Fibroblast of skin of abdomen (primary cell): ENCODE data around the gene MKRN3.
"Not testable (repeated sequence)": the region's sequence is repeated elsewhere in the genome, so short reads cannot be mapped to it uniquely, and the experiment has no call there.

Experiments used
- DNase-seq: peaks from one replicate; pipeline ENCODE4 v3.0.0-alpha.2; 2013

Gene MKRN3

DNA sequence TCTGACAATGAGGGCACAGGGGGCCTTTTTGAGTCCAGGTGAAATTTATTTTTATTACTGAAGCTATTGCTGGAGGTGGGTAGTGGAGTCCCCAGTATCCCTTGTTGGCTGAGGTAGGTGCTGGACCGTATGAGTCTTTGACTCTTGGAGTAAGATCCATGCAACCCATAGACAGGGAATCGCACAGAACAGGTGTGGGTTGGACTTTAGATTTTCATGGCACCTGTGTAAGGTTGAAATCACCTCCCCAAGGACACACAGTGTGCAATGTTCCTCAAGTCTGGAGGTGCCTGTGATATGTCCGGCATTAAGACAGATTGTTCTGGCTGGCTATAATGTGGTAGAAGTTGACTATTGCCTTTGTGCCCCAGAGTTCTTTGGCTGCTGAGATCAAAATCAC, 23.5 kb downstream of the MKRN3 start:
- no peak for DNase-seq

GRCh38 chr15:23594252-23594770, 28.8 kb downstream of the MKRN3 start:
- DNase-seq = no peak

DNA sequence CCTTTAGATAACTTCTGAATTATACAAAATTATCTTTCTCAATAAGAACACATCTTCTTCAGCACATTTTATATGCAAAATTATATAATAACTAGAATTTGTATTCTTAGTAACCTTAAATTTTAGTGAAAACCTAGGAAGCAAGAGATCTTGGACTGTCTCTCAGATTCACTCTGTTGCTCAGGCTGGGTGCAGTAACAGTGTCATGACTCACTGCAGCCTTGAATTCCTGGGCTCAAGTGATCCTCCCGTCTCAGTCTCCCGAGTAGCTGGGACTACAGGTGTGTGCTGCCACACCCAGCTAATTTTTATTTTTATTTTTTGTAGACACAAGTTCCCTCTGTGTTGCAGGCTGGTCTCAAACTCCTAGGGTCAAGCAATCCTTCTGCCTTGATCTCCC, 29.9 kb downstream of the MKRN3 start:
- DNase-seq = no peak

- no peak for DNase-seq
These were observed 31.3 kb downstream of the MKRN3 start for GRCh38 chr15:23596736-23597135.

GRCh38 chr15:23597278-23597677, 31.8 kb downstream of the MKRN3 start:
- DNase-seq = not testable (repeated sequence)

GRCh38 chr15:23599053-23599452, 33.6 kb downstream of the MKRN3 start:
- no peak for DNase-seq

GRCh38 chr15:23602124-23602523, 36.6 kb downstream of the MKRN3 start:
- DNase-seq = no peak

- DNase-seq = no peak
These were observed 40.8 kb downstream of the MKRN3 start for GRCh38 chr15:23606226-23606625.

DNA sequence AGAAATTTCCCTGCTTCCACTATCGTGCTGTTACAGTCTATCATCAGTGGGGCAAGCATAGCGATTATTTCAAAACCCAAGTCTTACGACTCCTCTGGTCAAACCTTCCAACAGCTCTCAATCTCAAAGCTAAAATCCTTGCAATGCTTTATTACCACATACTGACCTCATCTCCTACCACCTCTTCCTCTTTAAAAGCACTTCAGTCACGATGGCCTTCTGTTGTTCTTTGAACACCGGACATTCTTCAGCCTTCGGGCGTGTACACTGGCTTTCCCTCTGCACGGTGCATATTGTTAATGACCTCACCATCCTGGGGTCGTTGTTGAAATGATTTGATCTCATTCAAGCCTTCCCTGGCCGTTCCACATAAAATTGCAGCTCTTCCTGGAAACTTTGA, 51.1 kb downstream of the MKRN3 start:
- DNase-seq = no peak
